ENCODE data around the gene NEURL1. TPM values are rescaled to one million over a fixed set of nuclear protein-coding genes. Genes with fewer than 3 reads are reported as not detected.

Gene NEURL1
- total and polyA plus RNA-seq, 2 experiments from 2014 or later = 1.1 to 1.5 TPM

DNA sequence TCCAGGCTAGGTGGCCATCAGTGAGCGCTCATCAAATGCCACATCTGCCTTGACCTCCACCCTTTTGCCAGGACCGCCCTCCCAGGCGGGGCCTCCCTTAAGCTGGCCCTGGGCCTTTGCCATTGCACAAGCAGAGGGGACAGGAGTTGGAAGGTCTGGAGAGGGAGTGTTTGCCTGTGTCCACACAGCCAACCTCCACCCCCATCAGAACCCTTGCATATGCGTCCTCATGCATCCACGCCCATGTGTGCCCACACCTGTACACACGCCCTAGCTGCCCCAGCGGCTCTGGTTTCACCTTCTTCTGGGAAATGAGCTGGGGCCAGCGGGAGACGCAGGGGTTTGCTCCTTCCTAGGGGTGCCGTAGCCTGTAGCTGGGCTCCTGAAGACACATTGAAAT lies 64.0 kb downstream of the NEURL1 start:
- DNase-seq = no peak
- H2AFZ ChIP-seq = no peak overlapping the region
- no peak overlapping the region for H3K27ac ChIP-seq
- 88% methylated on average over 10 of the region's 10 CpGs for WGBS, 2 experiments (ENCODE audit: low coverage in 1 of 2, low lambda C conversion rate in 2 of 2, missing lambda C conversion rate in 2 of 2)
- no peak overlapping the region for H3K4me3 ChIP-seq
- in situ Hi-C loops (cut with MboI) = no loop called here
- H3K9me2 ChIP-seq (ENCODE audit: insufficient read depth) = no peaks in the 10 kb centered on the region
- TF ChIP-seq EZH2phosphoT487 (IDR thresholded peaks at IDR 0.05; ENCODE audit: insufficient read depth, low read depth) (no peak), EZH2 (IDR thresholded peaks at IDR 0.05; ENCODE audit: insufficient read depth, poor library complexity, severe bottlenecking) (no peak)
- no peak overlapping the region for H3K9ac ChIP-seq
- peaks cover 21% of the 10 kb centered on the region for H3K27me3 ChIP-seq (replicated peaks; ENCODE audit: insufficient read depth)
- no peaks in the 10 kb centered on the region for H3K9me3 ChIP-seq (ENCODE audit: low read depth)
- H3K36me3 ChIP-seq (ENCODE audit: low read depth) = no peaks in the 10 kb centered on the region
- no peaks in the 10 kb centered on the region for H4K20me1 ChIP-seq (ENCODE audit: insufficient read depth)
- H3K4me2 ChIP-seq (ENCODE audit: unreplicated experiment) = no peak overlapping the region
- H3K4me1 ChIP-seq (ENCODE audit: insufficient read depth) = no peaks in the 10 kb centered on the region
- no peaks in the 10 kb centered on the region for H3K79me2 ChIP-seq (ENCODE audit: insufficient read depth)
- H3F3A ChIP-seq (ENCODE audit: insufficient read depth) = no peaks in the 10 kb centered on the region

DNA sequence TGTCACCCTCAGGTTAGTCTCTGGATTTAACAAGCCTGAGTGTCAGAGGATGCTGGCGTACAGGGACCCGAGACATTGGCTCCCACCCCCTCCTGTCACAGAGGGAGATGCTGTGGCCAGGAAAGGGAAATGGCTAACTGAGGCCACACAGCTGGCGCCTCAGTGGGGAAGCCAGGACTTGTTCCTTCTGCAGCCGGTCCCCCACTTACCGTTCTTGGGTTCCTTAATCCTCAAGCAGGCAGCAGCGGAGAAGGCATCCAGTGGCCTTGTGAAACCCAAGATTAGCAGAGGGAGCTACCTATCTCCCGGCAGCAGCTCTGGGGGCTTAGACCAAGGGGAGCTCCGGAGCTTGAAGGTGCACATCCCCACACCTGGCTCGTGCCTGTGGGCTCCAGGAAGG lies 65.4 kb downstream of the NEURL1 start:
- no peaks in the 10 kb centered on the region for H3F3A ChIP-seq (ENCODE audit: insufficient read depth)
- no peak for DNase-seq
- no peaks in the 10 kb centered on the region for H4K20me1 ChIP-seq (ENCODE audit: insufficient read depth)
- WGBS, 2 experiments (ENCODE audit: low coverage in 1 of 2, low lambda C conversion rate in 2 of 2, missing lambda C conversion rate in 2 of 2) = 68 to 79% methylated on average over 9 of the region's 9 CpGs
- H3K36me3 ChIP-seq (ENCODE audit: low read depth) = no peaks in the 10 kb centered on the region
- H3K9me2 ChIP-seq (ENCODE audit: insufficient read depth) = no peaks in the 10 kb centered on the region
- no peak overlapping the region for H3K9ac ChIP-seq
- H3K27ac ChIP-seq = no peak overlapping the region
- in situ Hi-C loops (cut with MboI) = no loop called here
- TF ChIP-seq EZH2phosphoT487 (IDR thresholded peaks at IDR 0.05; ENCODE audit: insufficient read depth, low read depth) = no peak
- TF ChIP-seq EZH2 (IDR thresholded peaks at IDR 0.05; ENCODE audit: insufficient read depth, poor library complexity, severe bottlenecking) = no peak
- H3K4me1 ChIP-seq (ENCODE audit: insufficient read depth) = no peaks in the 10 kb centered on the region
- H3K4me3 ChIP-seq = no peak overlapping the region
- no peak overlapping the region for H2AFZ ChIP-seq
- H3K27me3 ChIP-seq (replicated peaks; ENCODE audit: insufficient read depth) = peaks cover 21% of the 10 kb centered on the region
- H3K79me2 ChIP-seq (ENCODE audit: insufficient read depth) = no peaks in the 10 kb centered on the region
- no peak overlapping the region for H3K4me2 ChIP-seq (ENCODE audit: unreplicated experiment)
- no peaks in the 10 kb centered on the region for H3K9me3 ChIP-seq (ENCODE audit: low read depth)

DNA sequence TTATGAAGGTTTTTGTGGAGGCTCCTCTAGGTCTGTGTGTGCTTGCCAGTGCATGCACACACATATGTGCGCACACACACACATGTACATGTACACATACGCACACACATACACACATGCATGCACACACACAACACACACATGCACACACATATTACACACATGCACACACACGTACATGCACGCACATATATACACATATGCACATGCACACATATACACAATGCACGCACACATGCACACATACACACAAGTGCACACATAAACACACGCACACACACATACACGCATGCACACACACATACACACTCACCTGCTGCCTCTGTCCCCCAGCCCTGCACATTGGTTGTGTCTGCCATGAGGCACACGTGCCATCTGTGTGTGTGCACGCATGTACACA lies 66.3 kb downstream of the NEURL1 start:
- TF ChIP-seq EZH2 (IDR thresholded peaks at IDR 0.05; ENCODE audit: insufficient read depth, poor library complexity, severe bottlenecking) (no peak), EZH2phosphoT487 (IDR thresholded peaks at IDR 0.05; ENCODE audit: insufficient read depth, low read depth) (no peak)
- Histone ChIP-seq H4K20me1 (ENCODE audit: insufficient read depth) (no peaks in the 10 kb centered on the region), H2AFZ (no peak overlapping the region), H3K4me2 (ENCODE audit: unreplicated experiment) (no peak overlapping the region), H3K4me1 (ENCODE audit: insufficient read depth) (no peaks in the 10 kb centered on the region), H3F3A (ENCODE audit: insufficient read depth) (no peaks in the 10 kb centered on the region), H3K9ac (no peak overlapping the region), H3K27me3 (replicated peaks; ENCODE audit: insufficient read depth) (peaks cover 21% of the 10 kb centered on the region), H3K4me3 (no peak overlapping the region), H3K9me3 (ENCODE audit: low read depth) (no peaks in the 10 kb centered on the region), H3K79me2 (ENCODE audit: insufficient read depth) (no peaks in the 10 kb centered on the region), H3K9me2 (ENCODE audit: insufficient read depth) (no peaks in the 10 kb centered on the region), H3K27ac (no peak overlapping the region), H3K36me3 (ENCODE audit: low read depth) (no peaks in the 10 kb centered on the region)
- 78 to 79% methylated on average over 9 of the region's 9 CpGs for WGBS, 2 experiments (ENCODE audit: low coverage in 1 of 2, low lambda C conversion rate in 2 of 2, missing lambda C conversion rate in 2 of 2)
- in situ Hi-C loops (cut with MboI) = no loop called here
- DNase-seq = no peak

DNA sequence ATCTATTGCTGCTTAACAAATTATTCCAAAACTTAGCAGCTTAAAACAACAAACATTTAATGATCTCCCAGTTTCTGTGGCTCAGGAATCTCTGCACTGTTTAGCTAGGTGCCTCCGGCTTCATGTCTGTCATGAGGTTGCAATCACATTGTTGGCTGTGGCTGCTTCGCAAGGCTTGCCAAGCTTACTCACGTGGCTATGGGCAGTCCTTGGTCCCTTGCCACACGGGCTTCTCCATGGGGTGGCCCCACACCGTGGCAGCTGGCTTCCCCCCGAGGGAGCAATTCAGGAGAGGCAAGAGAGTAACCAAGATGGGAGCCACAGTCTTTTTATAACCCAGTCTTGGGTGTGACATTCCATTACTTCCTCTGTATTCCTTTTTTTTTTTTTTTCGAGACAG lies 67.4 kb downstream of the NEURL1 start:
- Histone ChIP-seq H4K20me1 (ENCODE audit: insufficient read depth) (no peaks in the 10 kb centered on the region), H3K9me3 (ENCODE audit: low read depth) (no peaks in the 10 kb centered on the region), H3K9ac (no peak overlapping the region), H3F3A (ENCODE audit: insufficient read depth) (no peaks in the 10 kb centered on the region), H3K36me3 (ENCODE audit: low read depth) (no peaks in the 10 kb centered on the region), H3K79me2 (ENCODE audit: insufficient read depth) (no peaks in the 10 kb centered on the region), H3K27ac (no peak overlapping the region), H2AFZ (no peak overlapping the region), H3K4me2 (ENCODE audit: unreplicated experiment) (no peak overlapping the region), H3K27me3 (replicated peaks; ENCODE audit: insufficient read depth) (peaks cover 25% of the 10 kb centered on the region), H3K4me1 (ENCODE audit: insufficient read depth) (no peaks in the 10 kb centered on the region), H3K4me3 (no peak overlapping the region), H3K9me2 (ENCODE audit: insufficient read depth) (no peaks in the 10 kb centered on the region)
- TF ChIP-seq EZH2 (IDR thresholded peaks at IDR 0.05; ENCODE audit: insufficient read depth, poor library complexity, severe bottlenecking) = no peak
- no peak for TF ChIP-seq EZH2phosphoT487 (IDR thresholded peaks at IDR 0.05; ENCODE audit: insufficient read depth, low read depth)
- 48 to 54% methylated on average over 7 of the region's 7 CpGs for WGBS, 2 experiments (ENCODE audit: low coverage in 1 of 2, low lambda C conversion rate in 2 of 2, missing lambda C conversion rate in 2 of 2)
- in situ Hi-C loops (cut with MboI) = no loop called here
- no peak for DNase-seq

GRCh38 chr10:103562383-103562782 lies 68.9 kb downstream of the NEURL1 start:
- WGBS, 2 experiments (ENCODE audit: low coverage in 1 of 2, low lambda C conversion rate in 2 of 2, missing lambda C conversion rate in 2 of 2) = 67 to 68% methylated on average over 4 of the region's 4 CpGs

More at GRCh38 chr10:103562383-103562782, 68.9 kb downstream of the NEURL1 start:
- no peaks in the 10 kb centered on the region for H3K9me2 ChIP-seq (ENCODE audit: insufficient read depth)
- H3K36me3 ChIP-seq (ENCODE audit: low read depth) = no peaks in the 10 kb centered on the region
- no peak for TF ChIP-seq EZH2 (IDR thresholded peaks at IDR 0.05; ENCODE audit: insufficient read depth, poor library complexity, severe bottlenecking)
- no peak for DNase-seq
- H3K27me3 ChIP-seq (replicated peaks; ENCODE audit: insufficient read depth) = peaks cover 26% of the 10 kb centered on the region
- in situ Hi-C loops (cut with MboI) = no loop called here
- no peaks in the 10 kb centered on the region for H3K79me2 ChIP-seq (ENCODE audit: insufficient read depth)
- no peak overlapping the region for H2AFZ ChIP-seq
- no peak overlapping the region for H3K4me3 ChIP-seq
- H3K9ac ChIP-seq = no peak overlapping the region
- no peaks in the 10 kb centered on the region for H4K20me1 ChIP-seq (ENCODE audit: insufficient read depth)
- no peaks in the 10 kb centered on the region for H3K9me3 ChIP-seq (ENCODE audit: low read depth)
- no peaks in the 10 kb centered on the region for H3K4me1 ChIP-seq (ENCODE audit: insufficient read depth)
- no peak overlapping the region for H3K27ac ChIP-seq
- 0 out of 2 replicates have a peak, but pooled peaks cover 4% of the 10 kb centered on the region for H3F3A ChIP-seq (ENCODE audit: insufficient read depth)
- H3K4me2 ChIP-seq (ENCODE audit: unreplicated experiment) = no peak overlapping the region

Measured in GM23248 (cell line).